HG02943 (cell line): Measurements from ENCODE around the gene DKC1.
A peak's percentile ranks its signal among the peaks of the same experiment; 100 is the strongest.

Experiments
- ATAC-seq: cut with Tn5 transposase; IDR thresholded peaks from one replicate; pipeline ENCODE4 v1.9.1; 2021; ENCODE audit warnings: mild to moderate bottlenecking, low read depth, moderate library complexity; ENCODE audit not compliant: unreplicated experiment

DKC1 gene

DNA sequence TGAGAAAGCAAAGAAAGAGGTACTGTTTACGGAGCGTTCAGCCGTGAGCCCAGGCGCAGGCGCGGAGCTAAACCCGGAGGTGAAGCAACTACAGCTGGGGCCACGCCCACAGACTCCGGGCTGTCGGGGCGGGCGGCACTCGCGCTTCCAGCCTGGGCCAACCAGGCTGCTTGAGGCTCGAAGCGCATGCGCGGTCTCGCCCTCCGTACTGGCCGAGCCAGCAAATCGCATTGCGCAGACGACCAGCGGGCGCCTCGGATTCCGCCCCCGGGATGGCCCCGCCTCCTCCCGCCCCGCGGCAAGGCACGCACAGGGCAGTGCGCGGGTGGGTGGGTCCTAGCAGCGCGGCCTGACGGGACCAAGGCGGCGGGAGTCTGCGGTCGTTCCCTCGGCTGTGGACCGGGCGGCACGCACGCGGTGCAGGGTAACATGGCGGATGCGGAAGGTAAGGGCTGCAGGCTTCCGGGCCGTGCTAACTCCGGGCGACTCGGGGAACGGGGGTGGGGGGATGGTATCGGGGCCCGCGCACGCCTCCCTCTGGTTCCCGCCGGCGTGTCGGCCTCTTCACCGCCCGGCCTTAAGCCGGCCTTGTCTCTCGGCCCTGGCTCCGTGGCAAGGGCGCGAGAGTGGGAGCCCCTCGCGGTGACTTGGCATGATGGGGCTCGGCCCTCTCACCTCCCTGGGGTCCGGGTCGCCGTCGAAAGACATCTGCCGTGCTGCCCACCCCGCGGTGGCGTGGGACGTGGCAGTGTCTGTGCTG is at the start of gene DKC1:
Gene DKC1, plus strand, starts transcription at position 328 of the 760 bp plus-strand sequence. Its CDS starts 102 bp downstream, at position 430.
- ATAC-seq: peak; percentile 75

DNA sequence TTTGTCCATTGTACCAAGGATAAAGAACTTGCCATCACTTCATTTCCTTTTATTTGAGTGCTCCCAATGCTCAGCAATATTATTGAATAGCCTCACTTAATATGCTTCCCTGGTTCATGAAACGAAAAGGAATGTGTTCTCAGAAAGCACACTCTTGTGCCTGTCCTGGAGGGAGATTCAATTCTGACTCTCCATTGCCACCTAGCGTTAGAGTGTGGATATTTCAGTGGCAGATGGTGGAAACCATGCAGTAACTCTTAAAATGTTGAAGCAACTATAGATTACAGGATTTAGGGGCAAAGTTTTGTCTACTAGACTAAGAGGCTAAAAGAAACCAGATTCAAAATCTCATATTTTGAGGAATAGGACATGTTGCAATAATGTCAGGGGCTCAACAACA is 47.7 kb upstream of the DKC1 start:
- ATAC-seq: no peak

DNA sequence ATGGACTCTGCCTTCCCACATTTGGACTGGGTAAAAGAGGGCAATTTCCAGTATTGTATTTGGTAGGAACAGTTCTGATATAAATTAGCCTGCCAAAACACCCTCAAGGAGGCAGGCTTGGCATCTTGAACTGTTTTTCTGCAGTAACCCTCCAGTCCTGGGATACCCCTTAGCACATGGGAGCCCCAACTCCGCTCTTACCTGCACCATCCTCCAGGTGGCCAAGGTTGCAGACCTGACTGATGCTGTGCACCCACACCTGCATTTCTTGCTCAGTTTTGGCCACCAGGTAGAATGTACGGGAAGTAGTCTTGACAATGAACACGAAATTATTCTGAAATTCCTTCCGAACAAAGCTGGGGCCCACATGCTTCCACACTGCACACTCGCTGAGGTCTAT is 46.8 kb upstream of the DKC1 start:
- ATAC-seq: no peak

DNA sequence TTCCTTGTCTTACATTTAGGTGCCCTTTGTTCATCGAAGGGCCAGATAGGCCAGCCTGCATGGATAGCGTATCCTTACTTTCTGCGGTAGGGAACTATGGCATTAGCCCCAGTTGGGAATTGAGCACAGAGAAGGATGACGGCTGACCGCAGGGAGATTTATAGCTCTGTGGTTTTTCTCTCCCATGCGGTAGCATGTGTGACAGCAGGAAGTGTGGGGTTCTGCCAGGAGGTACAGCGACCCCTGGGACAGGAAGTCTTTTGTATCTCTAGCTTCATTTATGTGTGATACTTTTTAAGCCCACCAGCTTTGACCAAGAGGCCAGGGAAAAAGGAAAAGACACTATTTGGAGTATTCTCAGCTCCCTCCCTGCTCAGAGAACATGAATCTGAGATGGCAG is 44.8 kb upstream of the DKC1 start:
- ATAC-seq: no peak

GRCh38 chrX:154718616-154719015 is 44.0 kb upstream of the DKC1 start:
- ATAC-seq: no peak

DNA sequence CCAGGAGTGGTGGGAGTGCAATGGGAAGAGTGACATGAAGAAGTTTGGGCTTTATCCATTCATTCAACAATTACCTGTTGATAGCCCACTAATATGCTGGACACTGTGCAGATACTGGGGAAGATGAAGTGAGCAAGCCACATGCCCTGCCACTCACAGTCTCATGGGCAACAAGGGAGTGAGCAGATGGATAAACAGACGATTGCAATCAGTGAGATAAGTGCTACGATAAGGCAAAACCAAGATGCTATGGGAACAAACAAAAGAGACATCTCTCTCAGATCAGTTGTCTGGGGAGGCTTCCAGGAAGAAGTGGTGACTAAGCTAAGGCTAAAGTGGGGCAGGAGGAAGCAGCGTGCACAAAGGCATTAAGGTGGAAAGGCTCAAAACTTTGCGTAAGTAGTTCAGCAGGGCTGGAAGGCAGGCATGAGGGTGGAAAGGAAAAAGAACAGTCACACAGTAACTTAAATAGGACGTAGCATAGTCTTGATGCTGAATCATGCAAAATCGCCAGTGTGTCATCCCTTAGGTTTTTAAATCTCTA is 43.5 kb upstream of the DKC1 start:
- ATAC-seq: no peak

GRCh38 chrX:154720067-154720466 is 42.6 kb upstream of the DKC1 start:
- ATAC-seq: no peak

DNA sequence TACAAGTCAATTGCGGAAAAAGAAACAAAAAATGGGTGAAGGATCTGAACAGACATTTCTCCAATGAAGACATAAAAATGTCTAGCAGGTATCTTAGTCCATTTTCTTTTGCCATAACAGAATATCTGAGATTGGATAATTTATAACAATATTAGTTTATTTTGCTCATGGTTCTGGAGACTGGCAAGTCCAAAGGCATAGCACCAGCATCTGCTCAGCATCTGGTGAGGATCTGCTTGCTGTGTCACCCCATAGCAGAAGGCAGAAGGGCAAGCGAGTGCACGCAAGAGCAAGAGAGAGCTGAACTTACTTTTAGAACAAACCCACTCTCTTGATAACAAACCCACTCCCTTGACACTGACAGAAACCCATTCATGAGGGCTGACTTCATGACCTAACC is 41.5 kb upstream of the DKC1 start:
- ATAC-seq: no peak

DNA sequence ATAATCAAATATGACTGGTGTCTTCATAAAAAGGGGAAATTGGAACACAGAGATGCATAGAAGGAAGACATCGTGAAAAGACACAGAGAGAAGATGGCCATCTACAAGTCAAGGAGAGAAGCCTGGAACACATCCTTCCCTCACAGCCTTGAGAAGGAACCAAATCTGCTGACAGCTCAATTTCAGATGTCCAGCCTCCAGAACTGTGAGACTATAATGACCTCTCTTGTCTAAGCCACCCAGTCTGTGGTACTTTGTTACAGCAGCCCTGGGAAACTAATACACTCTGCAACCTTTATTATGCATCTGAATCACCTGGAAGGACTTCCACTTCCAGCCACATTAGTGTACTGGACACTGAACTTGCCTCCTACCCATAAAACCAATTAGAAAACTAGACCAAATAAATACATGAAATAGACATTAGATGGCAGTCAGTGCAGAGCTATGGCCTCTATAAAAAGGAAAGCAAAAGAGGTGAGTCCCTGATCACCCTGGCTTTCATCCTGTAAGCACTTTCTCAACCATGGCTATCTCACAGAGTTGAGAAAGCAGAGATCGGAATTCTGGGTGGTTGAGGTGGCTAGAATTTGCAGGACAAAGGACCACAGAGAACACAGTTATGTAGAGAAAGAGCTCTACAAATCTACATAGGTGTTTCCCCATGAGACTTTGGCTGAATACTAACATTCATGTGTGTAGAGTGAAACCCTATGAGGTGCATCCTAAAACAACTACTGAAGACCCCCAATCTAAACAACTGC is 37.5 kb upstream of the DKC1 start:
- no peak for ATAC-seq

DNA sequence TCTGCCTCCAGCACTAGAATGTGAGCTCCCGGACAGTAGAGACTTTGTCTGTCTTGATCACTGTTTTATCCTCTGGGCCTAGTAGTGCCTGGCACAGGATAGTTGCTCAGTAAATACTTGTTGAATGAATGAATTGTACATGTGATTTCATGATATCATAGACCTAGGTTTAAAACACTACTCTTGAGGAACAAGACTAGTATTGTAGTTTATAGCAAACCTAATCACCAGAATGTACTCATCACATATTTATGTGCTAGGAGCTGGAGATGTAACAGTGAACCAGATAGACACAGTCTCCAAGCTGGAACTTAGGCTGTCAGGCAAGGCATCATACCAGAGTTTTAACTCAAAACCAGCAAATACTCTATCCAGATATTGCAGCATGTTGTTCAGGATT is 35.2 kb upstream of the DKC1 start:
- ATAC-seq: no peak

DNA sequence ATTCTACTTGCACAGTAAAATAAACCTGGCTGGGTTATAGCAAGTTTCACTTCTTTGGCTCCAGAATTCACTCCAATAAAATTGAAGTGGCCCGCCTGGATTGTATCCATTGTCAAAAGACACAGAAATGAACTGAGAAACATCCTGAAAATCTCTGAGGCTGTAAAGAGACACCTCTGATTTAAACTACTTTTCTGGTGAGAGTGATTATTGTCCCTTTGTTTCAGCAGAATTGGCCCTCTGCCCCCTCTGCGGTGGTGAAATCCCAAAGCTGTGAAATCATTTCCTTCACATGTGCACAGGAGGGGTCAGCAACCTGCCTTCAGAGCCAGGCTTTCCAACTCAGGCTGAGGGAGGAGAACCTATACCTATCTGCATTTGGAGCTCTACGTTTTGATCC is 34.8 kb upstream of the DKC1 start:
- no peak for ATAC-seq

DNA sequence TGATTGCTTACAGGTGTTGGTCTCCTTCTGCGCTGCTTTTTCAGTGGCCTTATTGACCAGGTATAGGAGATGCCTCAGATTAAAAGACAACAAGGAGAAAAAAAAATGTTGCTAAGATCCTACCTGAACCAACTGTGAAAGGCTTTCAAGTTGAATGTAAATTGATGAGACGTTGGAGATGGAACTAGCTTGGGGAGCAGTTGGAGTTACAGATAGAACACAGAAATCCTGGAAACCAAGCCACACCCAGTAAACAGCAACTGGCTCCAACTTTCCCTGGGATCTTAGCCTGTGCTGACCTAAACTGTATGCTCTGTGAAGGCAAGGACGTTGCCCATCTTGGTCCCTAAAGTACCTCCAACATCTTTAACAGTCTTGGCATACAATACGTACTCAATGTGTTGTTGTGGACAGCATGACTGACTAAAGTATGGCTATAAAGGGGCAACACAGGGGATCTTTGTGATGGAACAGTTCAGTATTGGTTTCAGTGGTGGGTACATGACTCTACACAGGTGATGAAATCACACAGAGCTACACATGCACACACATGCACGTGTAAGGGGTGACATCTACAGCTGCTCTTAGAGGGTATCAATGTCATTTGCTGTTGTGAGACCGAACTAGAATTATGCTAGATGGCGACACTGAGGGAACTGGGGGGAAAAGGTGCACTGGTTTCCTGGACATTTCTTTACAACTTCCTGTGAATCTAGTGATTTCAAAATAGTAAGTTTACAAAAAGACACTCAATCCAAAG is 34.1 kb upstream of the DKC1 start:
- no peak for ATAC-seq

DNA sequence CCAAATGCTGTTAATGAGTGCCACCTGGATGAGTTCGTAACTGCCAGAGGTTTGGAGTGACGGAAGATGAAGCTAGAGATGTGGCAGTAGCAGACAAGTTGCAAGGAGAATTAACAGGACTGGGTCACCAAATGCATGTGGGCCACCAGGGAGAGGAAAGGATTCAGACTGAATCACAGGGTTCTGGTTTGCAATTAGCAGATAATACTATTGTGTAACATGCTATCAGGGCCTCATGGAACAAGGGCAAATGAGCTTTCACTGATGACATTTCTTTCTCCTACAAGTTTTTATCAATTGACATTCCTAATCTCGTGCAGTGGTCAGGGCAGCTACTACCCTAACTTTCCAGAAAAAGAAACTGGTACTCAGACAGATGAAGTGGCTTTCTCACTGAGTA is 33.2 kb upstream of the DKC1 start:
- no peak for ATAC-seq

- ATAC-seq: no peak
These were observed 32.3 kb upstream of the DKC1 start for GRCh38 chrX:154730253-154730891.

DNA sequence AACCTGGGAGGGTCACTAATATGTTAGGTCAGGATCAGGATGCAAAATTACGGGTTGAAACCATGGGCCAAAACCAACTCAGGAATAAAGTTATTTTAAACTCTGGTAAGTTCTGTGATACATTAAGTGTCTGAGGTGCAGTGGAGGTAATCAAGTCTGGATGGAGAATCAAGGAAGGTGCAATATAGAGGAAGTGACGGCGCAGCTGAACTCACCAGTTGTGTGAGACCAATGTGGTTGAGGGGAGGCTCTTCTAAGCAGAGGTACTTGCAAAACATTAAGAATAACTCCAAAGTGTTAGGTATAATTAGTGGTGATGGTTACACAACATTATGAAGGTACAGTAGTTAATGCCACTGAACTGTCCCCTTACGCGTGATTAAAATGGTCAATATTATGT is 31.5 kb upstream of the DKC1 start:
- no peak for ATAC-seq

DNA sequence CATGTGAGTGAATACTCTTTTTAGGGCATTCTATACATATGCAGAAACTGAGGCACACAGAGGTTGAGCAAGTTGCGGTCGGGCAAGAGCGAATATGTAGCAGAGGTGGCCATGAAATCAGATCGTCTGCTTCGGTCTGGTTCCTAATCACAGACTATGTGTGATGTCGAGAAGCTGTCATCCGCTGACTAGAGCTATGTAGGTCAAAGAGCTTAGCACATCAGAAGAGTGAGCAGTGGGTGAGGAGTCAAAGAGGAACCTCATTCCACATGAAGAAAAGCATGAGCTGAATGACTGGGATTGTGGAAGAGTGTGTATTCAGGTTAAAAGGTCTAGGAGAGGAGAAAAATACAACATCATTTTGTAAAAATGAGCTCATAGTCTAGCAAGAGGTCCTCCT is 30.8 kb upstream of the DKC1 start:
- ATAC-seq: no peak

GRCh38 chrX:154732421-154733065 is 30.1 kb upstream of the DKC1 start:
- no peak for ATAC-seq

- ATAC-seq: no peak
These were observed 29.6 kb upstream of the DKC1 start for GRCh38 chrX:154733066-154733425.

- ATAC-seq: no peak
These were observed 28.4 kb upstream of the DKC1 start for GRCh38 chrX:154734061-154734781.
